ENCODE results near the gene SIGLEC10. TPM values are rescaled to one million over a fixed set of nuclear protein-coding genes. Genes with fewer than 3 reads are reported as not detected.

SIGLEC10 gene
- total and polyA plus RNA-seq, 9 of the 15 experiments (the other 6 are each of a cell fraction or from before 2014, with no cell fraction given), result 0.10 to 1.8 (median 0.82) TPM

DNA sequence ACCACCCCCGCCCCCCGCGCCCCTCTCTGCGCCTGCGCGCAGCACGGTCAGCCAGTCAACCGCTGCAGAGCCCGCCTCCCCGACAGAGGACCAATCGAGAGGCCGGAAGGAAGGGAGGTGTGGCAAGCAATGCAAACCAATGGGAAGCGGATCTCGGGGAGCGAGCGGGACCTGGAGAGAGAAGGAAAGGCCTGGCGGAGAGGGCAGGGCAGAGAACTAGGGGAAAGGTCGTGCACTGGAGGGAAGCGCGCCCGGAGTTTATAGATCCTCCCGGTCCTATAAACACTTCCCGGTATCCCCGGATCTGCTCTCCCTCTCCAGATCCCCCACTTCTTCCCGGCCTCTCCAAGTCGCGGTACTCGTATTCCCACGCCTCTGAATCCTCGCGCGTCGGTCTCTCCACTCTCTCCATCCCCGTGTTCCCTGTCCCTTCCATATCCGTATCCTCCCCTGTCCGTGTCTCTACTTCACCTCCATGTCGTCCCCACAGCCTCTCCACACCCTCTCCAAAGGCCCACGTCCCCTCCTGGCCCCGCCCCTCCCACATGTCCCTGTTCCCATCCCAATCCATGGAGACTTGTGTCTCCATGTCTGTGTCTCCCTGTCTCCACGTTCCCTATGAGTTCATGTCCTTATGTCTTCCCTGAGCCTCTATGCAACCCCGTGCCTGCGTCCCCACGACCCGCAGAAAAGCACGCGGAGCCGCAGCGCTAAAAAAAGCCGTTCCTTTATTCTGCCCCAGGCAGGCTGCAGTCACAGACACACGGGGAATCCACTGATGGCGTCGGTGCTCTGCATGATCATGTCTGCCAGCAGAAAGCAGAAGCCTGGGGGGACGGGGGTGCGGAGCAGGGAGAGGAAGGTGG, 50.8 kb downstream of the SIGLEC10 start (continued):
- TF ChIP-seq, protein P1, sequence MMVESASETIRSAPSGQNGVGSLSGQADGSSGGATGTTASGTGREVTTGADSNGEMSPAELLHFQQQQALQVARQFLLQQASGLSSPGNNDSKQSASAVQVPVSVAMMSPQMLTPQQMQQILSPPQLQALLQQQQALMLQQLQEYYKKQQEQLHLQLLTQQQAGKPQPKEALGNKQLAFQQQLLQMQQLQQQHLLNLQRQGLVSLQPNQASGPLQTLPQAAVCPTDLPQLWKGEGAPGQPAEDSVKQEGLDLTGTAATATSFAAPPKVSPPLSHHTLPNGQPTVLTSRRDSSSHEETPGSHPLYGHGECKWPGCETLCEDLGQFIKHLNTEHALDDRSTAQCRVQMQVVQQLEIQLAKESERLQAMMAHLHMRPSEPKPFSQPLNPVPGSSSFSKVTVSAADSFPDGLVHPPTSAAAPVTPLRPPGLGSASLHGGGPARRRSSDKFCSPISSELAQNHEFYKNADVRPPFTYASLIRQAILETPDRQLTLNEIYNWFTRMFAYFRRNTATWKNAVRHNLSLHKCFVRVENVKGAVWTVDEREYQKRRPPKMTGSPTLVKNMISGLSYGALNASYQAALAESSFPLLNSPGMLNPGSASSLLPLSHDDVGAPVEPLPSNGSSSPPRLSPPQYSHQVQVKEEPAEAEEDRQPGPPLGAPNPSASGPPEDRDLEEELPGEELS (CRISPR knock-in tag; IDR thresholded peaks at IDR 0.05; ENCODE audit: borderline replicate concordance), result no peak
- TF ChIP-seq HMG20B (CRISPR knock-in tag; IDR thresholded peaks at IDR 0.05) (no peak), TAF9B (IDR thresholded peaks at IDR 0.05; ENCODE audit: partially characterized antibody) (peak; percentile 80), ATF7 (IDR thresholded peaks at IDR 0.05) (peak; percentile 62; the same call in 1 of the 2 replicates), NCOA1 (IDR thresholded peaks at IDR 0.05; ENCODE audit: low read depth) (peak; percentile 51; the same call in 1 of the 2 replicates), CBFB (CRISPR knock-in tag; IDR thresholded peaks at IDR 0.05) (no peak), GTF2F1 (IDR thresholded peaks at IDR 0.05; ENCODE audit: low read depth, low read length) (no peak), FUS (optimal IDR thresholded peaks at IDR 0.05; ENCODE audit: low read depth, low read length) (no peak), NELFE (IDR thresholded peaks at IDR 0.05; ENCODE audit: insufficient read depth, insufficient read length) (no peak), RHOXF2B (CRISPR knock-in tag; conservative IDR thresholded peaks at IDR 0.05) (no peak), CBFA2T2 (conservative IDR thresholded peaks at IDR 0.05) (no peak), FOXK1 (CRISPR knock-in tag; IDR thresholded peaks at IDR 0.05; ENCODE audit: borderline replicate concordance) (peak; percentile 43; the same call in 1 of the 2 replicates), CHCHD3 (CRISPR knock-in tag; IDR thresholded peaks at IDR 0.05) (no peak), ZNF75A (CRISPR knock-in tag; IDR thresholded peaks at IDR 0.05) (no peak), CEBPB (tag; IDR thresholded peaks at IDR 0.05) (no peak), ZNF699 (CRISPR knock-in tag; IDR thresholded peaks at IDR 0.05; ENCODE audit: insufficient replicate concordance) (no peak), BRF1 (IDR thresholded peaks at IDR 0.05; ENCODE audit: borderline replicate concordance, extremely low read depth, insufficient read length) (no peak)
- TF ChIP-seq, protein P2, sequence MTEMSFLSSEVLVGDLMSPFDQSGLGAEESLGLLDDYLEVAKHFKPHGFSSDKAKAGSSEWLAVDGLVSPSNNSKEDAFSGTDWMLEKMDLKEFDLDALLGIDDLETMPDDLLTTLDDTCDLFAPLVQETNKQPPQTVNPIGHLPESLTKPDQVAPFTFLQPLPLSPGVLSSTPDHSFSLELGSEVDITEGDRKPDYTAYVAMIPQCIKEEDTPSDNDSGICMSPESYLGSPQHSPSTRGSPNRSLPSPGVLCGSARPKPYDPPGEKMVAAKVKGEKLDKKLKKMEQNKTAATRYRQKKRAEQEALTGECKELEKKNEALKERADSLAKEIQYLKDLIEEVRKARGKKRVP (CRISPR knock-in tag; IDR thresholded peaks at IDR 0.05), result no peak
- TF ChIP-seq, protein P3, sequence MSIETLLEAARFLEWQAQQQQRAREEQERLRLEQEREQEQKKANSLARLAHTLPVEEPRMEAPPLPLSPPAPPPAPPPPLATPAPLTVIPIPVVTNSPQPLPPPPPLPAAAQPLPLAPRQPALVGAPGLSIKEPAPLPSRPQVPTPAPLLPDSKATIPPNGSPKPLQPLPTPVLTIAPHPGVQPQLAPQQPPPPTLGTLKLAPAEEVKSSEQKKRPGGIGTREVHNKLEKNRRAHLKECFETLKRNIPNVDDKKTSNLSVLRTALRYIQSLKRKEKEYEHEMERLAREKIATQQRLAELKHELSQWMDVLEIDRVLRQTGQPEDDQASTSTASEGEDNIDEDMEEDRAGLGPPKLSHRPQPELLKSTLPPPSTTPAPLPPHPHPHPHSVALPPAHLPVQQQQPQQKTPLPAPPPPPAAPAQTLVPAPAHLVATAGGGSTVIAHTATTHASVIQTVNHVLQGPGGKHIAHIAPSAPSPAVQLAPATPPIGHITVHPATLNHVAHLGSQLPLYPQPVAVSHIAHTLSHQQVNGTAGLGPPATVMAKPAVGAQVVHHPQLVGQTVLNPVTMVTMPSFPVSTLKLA (conservative IDR thresholded peaks at IDR 0.05), result peak in 1 of 2 experiments; percentile 53; a peak in 3 of 4 replicates
- TF ChIP-seq, protein P4, sequence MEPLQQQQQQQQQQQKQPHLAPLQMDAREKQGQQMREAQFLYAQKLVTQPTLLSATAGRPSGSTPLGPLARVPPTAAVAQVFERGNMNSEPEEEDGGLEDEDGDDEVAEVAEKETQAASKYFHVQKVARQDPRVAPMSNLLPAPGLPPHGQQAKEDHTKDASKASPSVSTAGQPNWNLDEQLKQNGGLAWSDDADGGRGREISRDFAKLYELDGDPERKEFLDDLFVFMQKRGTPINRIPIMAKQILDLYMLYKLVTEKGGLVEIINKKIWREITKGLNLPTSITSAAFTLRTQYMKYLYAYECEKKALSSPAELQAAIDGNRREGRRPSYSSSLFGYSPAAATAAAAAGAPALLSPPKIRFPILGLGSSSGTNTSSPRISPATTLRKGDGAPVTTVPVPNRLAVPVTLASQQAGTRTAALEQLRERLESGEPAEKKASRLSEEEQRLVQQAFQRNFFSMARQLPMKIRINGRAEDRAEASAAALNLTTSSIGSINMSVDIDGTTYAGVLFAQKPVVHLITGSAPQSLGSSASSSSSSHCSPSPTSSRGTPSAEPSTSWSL (CRISPR knock-in tag; IDR thresholded peaks at IDR 0.05; ENCODE audit: borderline replicate concordance), result no peak

Measured in K562 (cell line).